ENCODE results near the gene ADNP2. TPM values are rescaled to one million over a fixed set of nuclear protein-coding genes. Genes with fewer than 3 reads are reported as not detected.
A peak's percentile ranks its signal among the peaks of the same experiment; 100 is the strongest.

ADNP2 gene
- total RNA-seq, 1 donor from 2014 or later, result 7.4 TPM

DNA sequence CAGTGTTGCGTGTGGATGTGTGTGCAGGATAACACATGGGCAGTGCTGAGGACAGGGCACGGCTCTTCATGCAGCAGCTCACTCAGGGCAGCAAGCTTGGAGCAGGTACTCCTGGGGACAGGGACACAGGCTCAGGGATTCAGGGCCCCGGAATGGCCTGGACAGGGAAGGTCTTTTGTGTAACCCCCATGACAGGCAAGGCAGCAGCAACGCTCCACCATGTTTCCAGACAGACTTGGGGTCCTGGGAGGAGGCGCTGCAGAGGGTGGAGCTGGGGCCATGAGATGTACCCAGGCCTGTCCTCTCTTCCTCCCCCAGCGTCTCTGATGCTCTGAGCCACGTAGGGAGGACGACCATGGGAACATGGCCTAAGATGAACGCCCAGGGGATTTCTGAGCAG, 58.3 kb downstream of the ADNP2 start:
- intact Hi-C loops (cut with DNase I), result no loop called here
- no peak for ATAC-seq

DNA sequence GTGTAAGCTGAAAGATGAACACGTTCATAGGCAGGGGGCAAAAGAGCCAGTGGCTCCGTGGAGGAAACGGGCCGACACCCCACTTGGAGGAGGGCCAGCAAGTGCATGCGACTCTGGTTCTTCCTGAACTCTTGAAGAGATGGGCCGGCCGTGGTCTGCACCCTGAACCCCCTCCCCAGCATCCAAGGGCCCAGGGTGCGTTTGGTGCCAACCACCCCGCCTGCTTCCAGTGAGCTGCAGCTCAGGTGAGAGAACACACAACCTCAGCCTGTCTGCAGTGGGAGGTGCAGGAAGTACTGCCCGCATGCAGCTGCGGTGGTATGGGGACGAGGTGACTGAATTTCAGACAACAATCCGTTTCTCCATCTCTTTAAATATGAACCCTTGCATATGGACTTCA, 58.9 kb downstream of the ADNP2 start:
- ATAC-seq, result no peak

More for the DNA sequence above, 58.3 kb downstream of the ADNP2 start:
- no peak for DNase-seq (ENCODE audit: missing footprints)

DNA sequence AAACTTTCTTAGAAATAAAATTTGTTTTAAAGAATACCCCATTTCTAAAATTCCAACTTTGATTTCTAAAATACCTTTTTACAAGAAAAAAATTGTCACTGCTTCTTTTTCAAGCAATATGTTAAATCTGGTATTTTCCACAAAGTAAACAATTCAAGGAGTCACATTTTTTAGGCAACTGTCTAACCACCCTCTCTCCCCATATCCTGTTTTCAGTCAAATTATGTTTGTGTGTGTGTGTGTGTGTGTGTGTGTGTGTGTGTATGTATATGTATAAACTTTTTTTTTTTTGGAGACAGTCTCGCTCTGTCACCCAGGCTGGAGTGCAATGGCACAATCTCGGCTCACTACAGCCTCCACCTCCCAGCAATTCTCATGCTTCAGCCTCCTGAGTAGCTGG, 59.3 kb downstream of the ADNP2 start:
- intact Hi-C loops (cut with DNase I), result no loop called here
- no peak for DNase-seq (ENCODE audit: missing footprints)
- no peak for ATAC-seq

More for the DNA sequence above, 58.9 kb downstream of the ADNP2 start:
- intact Hi-C loops (cut with DNase I), result no loop called here
- DNase-seq (ENCODE audit: missing footprints), result no peak

DNA sequence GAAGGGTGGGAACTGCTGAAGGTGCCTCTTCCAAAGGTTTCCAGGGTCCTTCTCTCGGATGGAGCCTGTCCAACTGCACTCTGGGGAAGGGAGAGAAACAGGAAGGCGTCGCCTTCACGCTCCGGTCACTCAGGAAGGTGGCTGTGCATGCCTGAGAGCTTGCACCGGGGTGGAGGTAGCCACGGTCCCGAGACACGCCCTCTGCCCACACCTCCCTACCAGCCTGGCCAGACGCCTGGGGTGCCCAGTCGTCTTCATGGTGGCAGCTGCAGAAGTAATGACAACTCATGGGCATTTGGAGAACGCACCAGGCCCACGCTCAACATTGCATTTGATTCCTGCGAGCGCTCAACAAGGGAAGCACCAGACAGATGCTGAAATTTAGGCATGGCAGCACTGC, 59.9 kb downstream of the ADNP2 start:
- no peak for ATAC-seq
- intact Hi-C loops (cut with DNase I), result no loop called here
- DNase-seq (ENCODE audit: missing footprints), result no peak

DNA sequence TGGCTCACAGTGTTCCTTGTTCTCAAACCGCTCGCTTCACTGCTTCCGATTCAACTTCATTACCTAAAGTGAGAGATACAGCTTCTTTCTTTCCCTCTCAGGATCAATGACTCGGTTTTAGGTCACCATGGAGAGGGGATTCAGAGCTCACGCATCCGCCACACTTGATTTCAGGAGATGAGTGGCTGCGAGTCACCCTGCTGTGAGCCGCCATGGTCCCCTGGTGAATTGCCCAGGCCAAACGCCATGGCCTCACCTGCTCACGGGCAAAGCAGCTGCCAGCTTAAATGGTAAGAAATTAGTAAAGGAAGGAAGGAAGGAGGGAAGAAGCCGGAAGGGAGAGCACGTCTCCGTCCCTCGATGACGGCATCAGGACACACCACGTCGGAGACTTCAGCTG, 60.5 kb downstream of the ADNP2 start:
- DNase-seq (ENCODE audit: missing footprints), result no peak
- intact Hi-C loops (cut with DNase I), result no loop called here
- no peak for ATAC-seq

DNA sequence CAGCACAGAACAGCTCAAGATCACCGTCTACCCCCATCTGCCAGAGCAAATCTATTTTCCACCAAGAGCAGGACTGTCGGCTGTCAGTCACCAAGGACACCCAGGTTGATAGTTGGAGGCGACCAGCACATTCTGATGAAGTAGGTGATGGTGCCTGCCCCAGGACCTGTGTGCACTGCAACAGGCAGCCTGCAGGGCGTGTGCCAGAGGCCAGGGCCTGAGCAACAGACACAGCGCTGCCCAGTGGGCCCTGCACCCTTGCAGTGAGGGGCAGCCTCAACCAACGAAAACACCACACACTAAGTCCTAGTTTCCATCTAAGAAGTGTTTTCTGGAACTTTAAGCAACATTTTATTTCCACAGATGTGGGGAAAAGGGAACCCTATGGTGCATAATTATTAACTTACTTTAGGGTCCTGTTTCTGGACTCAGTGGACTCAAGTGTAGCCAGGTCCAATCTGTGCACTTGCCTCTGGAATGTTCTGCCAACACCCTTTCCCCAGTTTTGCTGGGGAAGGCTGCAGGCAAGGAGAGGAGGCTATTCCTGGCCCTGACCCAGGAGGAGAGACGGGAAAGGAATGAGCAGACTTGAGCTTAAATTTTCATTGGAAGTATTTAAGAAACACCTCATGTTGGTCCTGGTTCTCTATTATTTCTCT, 61.5 kb downstream of the ADNP2 start:
- no peak for ATAC-seq
- intact Hi-C loops (cut with DNase I), result no loop called here
- no peak for DNase-seq (ENCODE audit: missing footprints)

DNA sequence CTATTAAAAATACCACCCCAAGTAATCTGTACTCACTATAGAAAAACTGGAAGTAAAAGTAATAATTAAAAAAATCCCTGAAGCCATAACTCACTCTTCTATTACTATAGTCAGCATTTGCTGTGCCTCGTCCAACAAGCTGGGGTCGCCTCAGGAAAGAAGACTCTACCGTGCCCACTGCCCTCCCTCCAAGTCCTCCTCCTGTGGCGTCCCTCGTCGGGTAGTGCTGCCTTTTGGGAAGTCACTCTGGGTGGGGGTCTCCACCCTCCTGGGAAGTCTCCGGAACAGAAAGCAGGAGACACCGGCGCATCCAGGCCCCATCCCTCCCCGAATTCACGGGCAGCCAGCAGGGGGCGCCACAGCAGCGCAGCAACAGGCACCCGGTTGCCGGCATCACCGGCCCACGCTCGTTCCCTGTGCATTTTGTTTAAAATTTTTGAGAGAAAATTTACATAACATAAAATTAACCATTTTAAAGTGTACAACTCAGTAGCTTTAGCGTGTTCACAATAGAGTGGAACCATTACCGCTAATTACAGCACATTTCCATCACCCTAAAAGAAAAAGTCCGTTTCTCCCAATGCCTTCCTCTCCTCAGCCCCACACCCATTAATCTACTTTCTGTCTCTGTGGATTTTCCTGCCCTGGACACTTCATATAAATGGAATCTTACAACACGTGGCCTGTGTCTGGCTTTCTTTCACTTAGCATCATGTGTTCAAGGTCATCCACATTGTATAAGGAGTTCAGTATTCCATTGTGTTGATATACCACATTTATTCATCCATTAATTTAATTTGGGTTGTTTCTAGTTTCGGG, 62.2 kb downstream of the ADNP2 start:
- intact Hi-C loops (cut with DNase I), result no loop called here
- DNase-seq (ENCODE audit: missing footprints) (peak; percentile 80), ATAC-seq (peak; percentile 29)

DNA sequence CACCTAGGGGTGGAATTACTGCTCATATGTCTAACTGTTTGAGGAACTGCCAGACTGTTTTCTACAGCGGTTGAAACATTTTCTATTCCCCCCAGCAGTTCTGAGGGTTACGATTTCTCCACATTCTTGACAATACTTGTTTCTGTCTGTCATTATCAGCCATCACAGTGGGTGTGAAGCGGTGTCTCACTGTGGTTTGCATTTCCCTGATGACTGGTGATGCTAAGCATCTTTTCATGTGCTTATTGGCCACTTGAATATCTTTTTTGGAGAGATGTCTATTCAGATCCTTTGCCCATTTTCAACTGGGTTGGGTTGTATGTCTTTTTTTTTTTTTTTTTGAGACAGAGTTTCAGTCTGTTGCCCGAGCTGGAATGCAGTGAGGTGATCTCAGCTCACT, 63.0 kb downstream of the ADNP2 start:
- DNase-seq (ENCODE audit: missing footprints) (no peak), ATAC-seq (no peak)
- intact Hi-C loops (cut with DNase I), result no loop called here

DNA sequence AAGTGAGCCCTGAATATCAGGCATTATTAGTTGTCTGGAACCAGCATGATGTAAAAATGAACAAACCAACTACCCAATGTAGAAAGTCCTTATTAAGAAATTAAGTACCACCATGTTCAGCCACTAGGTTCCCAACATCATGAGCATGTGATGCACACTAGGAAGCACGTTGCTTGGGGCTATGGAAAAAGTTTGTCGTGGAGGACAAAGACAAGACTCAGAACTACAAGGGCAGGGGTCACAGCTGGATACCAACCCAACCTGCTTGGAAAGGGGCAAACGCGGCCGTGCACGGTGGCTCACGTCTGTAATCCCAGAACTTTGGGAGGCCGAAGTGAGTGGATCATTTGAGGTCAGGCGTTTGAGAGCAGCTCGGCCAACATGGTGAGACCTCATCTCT, 64.0 kb downstream of the ADNP2 start:
- ATAC-seq, result no peak
- DNase-seq (ENCODE audit: missing footprints), result no peak
- intact Hi-C loops (cut with DNase I), result no loop called here

DNA sequence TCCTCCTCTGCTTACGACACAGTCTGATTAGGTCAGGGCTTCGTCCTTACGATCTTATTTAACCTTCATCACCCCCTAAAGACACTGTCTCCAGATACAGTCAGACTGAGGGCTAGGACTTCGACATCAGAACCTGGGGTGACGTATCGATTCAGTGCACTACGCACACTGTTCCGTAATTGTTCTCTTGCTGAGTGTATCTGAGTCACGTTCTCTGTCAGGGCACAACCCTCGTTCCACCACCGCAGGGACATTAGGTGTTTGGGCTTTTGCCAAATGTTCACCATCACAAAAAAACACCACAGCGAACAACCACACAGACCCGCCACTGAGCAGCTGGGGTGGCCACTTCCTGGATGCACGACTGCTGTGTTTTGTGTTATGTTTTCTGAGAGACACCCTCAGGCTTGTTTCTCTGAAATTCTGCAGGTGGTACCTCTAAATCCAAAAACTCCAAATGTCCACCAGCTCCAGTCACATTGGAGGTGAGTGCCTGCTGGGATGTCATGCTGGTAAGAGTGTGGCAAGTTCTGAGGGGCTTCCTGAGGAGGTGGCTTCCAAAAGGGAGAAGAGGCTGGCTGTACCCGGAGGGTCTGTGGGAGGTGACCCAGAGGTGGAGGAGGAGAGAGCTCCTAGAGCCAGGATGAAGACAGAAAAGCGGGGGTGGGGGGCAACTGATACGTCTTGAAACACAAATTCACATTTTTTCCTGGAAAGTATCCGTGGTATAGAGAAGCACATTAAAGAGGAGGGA, 66.6 kb downstream of the ADNP2 start:
- ATAC-seq (no peak), DNase-seq (ENCODE audit: missing footprints) (no peak)
- intact Hi-C loops (cut with DNase I), result no loop called here

DNA sequence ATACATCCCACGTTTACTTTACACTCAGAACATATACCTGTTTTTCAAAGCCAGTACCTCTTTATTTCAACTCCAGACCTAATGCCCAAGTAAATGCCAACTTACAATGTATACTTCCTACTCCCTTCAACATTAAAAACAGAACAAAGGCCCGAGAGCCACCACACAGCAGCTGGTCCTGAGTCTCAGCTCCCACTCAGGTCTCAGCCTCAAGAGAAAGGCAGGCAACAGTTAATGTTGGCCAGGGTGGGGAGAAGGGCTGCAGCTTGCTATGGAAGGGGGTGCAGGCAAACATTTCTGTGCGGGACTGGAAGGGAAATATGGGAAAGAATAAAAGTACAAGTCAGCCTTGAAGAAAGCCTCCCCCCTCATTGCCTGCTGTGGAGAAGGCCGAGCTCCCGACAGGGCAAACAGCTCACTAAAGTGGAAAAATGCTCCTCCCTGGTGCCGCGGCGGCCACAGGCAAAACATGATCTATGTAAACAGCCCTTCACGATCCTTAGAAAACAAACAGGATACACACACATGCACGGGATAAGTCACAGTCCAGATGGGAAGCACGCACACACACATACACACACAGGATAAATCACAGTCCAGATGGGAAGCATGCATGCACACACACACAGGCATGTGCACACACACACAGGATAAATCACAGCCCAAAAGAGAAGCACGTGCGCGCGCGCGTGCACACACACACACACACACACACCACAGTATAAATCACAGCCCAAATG, 67.4 kb downstream of the ADNP2 start:
- intact Hi-C loops (cut with DNase I), result no loop called here
- no peak for ATAC-seq
- DNase-seq (ENCODE audit: missing footprints), result no peak

DNA sequence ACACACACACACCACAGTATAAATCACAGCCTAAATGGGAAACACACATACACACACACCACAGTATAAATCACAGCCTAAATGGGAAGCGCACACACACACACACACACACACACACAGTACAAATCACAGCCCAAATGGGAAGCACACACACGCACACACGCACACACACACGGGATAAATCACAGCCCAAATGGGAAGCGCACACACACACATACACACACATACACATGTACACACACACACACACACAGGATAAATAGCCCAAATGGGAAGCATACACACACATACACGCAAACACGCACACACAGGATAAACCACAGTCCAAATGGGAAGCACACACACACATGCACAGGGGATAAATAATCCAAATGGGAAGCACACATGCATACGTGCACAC, 68.1 kb downstream of the ADNP2 start:
- DNase-seq (ENCODE audit: missing footprints) (no peak), ATAC-seq (no peak)
- intact Hi-C loops (cut with DNase I), result no loop called here

DNA sequence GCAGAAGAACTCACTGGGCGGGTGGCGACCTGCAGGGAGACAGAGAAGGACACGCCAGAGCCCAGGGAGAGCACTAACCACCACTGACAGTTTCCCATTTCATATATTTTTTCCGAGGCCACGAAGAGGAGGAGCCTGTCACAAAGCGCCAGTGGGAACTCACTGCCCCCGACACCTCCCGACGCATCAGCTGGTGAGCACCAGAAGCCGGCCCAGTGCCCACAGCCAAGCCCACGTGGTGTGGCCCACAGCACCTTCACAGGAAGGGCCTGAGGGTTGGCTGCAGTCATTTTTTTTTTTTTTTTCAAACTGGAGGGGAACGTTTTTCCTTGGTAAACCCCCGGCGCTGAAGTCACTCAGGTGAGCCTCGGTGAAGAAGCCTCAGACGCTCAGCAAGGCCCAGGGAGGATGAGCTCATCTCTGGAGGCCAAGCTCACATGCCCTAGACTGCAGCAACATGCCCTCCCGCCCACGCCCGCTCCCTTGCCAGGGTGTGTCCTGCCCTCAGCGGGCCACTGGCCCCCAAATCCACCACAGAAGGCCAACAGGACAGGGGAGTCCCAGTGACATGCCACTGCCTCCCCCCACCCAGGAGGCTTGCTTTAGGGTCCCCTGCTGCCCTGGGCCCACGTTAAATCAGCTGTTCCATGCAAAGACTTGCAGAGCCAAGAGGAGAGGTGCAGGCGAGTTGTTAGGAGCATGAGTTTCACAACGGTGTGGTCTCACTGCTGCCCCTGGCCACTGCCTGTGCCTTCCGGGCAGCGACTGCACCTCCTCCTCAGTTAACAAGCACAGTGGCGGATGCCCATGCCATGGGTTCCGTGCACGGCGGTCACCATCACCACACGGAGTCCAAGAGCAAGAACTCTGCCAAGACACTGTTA, 70.1 kb downstream of the ADNP2 start:
- DNase-seq (ENCODE audit: missing footprints) (no peak), ATAC-seq (no peak)
- intact Hi-C loops (cut with DNase I), result no loop called here

DNA sequence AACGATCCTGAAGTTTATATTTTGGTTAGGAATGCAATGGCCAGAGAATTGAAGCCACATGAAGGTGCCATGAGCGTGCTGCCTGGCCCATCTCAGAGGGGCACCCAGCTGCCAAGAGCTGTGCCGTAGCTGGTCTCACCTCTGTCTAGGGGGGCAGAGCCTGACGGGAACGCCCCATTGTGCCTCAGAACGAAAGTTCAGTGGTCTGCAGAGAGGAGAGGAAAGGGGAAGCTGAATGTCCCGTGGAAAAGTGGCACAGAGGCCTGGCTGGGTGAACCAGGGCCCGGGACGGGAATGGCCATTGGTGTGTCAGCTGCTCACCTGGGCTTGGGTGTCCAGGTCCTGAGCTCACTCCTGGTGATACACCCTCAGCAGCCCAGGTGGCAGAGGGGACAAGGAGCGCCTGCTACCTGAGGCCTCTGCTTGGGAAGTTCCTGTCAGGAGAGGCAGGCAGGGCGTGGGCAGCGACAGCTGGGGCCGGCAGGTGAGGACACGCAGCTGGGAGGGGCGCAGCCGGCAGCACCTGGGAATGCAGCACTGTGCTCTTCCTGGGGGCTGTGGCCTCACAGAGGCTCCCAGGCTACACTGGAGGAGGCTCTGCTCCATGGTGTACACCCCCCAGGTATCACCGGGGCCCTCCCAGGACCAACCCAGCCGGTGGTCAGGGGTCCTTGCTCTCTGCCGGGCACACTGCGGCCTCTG, 70.9 kb downstream of the ADNP2 start:
- DNase-seq (ENCODE audit: missing footprints) (no peak), ATAC-seq (no peak)
- intact Hi-C loops (cut with DNase I), result no loop called here

DNA sequence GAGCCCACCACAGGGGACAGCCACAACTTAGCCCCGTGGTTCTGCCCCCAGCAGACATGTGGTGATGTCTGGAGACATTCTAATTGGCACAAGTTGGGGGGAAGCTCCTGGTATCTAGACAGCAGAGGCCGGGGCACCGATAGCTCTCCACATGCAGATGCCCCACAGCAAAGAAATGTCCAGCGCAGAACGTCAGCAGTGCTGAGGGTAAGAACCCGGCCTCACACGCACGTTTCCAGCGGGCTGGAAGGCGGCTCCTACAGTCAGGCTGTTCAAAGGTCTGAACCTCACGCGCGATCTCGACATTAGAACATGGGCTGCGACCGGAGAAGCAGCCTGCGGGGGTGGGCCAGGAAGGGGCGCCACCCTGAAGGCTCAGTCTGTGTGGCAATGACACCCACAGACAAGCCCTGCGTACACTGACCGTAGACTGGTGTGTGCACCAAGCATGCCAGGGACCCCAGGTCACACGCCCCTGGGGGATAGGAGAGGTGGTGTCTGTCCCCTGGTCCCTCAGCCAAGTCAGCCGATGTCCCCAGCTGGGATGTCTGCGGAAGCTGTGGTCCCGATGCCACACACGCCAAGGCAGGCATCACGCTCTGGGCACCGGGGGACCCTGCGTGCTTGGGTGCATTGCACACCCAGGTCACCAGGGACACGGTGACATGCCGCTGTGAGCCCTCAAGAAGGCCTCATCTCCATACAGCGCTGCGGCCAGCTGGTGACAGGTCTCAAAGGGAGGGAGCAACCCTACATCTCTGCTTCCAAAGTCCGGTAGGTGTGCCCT, 71.9 kb downstream of the ADNP2 start:
- intact Hi-C loops (cut with DNase I), result no loop called here
- ATAC-seq, result no peak
- no peak for DNase-seq (ENCODE audit: missing footprints)

DNA sequence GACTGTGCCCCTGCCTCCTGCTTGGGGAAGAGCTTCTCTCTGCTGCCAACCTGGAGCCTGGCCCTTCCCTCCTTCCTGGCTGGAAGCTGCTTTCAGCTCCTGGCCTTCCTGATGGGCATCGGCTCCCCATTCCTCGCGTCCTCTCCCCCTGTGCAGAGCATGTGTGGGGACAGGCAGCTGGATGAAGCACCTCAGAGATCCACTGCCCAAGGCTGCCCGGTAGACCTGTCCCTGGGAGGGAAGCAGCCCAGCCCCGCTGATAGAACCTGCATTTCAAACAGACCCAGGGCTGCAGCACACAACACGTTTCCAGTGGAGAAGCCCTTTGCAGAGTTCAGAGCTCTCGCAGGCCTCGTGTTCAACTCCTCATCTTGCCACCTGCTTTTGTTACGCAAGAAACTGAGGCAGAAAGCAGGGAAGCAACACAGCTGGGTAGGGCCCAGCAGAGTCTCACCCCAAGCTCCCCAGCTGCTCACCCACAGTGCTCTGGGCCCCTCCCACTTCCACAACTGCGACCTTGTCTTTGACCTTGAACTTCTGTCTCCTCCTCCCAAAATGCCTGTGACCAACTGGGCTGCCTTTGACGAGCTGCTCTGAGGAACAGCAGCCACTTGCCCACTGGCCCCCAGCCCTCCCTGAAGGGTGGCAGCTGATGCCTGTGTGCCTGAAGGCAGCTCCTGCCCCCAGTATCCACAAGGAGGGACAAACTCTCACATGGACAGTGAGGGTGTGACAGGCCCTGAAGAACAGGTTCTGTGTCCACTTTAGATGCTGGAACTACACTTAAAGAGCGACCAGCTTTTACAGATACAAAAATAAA, 72.8 kb downstream of the ADNP2 start:
- intact Hi-C loops (cut with DNase I), result no loop called here
- DNase-seq (ENCODE audit: missing footprints), result no peak
- no peak for ATAC-seq
